NCI-H146 (cell line): ENCODE measurements around the gene THEMIS.
"Not testable (repeated sequence)": the region's sequence is repeated elsewhere in the genome, so short reads cannot be mapped to it uniquely, and the experiment has no call there.

Experiments used
- DNase-seq: peaks from one replicate; lab custom pipeline; 2025; lab: John Stamatoyannopoulos, UW

THEMIS gene

DNA sequence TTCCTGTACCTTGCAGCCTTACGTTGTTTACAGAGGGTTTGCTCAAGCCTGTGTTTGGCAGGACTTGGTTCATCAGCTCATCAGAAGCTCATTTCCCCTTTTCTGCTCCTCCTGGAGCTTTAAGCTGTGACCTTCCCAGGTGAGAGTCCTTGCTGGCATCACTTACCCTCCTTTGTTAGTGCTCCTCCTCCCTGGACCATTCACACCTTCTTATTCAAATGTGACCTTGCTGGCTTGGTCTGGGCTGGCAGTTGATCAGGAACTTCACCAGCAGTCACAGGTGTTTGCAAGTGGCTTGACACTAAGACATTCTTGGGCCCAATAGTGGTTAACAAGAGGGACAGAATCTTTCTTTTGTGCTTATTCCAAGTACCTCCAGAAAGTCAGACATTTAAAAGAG is 175.0 kb downstream of the THEMIS start:
- DNase-seq, result no peak

DNA sequence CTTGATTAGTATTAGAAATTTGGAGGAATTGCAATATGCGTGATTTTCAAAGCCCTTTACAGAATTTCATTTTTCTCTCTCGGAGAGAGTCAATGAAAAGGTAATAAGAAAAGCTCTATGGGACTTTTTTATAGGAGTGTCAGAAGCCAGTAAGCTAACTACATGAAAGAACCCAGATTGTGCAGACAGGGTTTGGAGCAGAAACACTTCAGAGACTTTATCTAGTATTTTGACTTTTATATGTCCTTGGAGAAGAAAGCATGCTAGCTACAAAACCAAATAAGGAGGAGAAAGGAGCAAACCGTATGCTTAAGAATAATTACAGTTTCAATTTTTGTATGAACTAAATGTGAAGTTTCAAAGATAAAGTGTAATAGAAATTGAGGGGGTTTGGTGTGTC is 182.2 kb downstream of the THEMIS start:
- no peak for DNase-seq

DNA sequence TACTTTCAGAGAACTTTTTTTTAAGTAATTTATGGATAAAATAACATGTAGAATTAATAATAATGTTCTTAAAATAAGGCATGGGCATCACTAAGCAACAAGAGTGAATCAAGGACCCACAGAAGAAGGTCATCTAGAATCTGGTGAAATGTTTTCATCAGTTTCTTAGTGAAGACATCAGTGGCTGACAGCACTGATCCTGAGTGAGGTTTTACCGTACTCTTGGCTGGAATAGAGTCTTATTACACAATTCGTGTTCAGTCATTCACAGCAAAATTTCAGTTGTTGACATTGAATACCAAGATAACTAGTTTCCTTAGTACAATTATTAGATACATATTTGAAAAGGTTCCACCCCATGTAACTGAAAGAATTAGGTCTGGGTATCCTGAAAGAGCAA is 183.5 kb downstream of the THEMIS start:
- no peak for DNase-seq

DNA sequence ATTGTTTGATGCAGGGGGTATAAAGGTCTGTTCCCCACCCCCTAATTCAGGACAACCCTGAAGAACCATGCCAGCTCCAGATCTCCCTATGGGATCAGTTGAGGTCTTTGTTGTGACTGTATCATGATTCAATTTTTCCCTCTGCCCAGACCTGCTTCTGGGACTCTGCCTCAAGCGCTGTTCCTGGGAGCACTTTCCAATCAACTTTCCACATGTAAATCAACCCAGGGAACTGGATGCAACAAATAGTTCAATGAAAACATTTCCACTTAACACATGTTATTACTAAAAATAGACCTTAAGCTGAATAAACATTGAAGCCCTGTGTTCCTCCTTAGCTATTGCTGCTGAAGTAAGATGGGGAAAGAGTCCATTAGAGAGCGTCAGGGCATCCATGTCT is 184.4 kb downstream of the THEMIS start:
- DNase-seq, result no peak

DNA sequence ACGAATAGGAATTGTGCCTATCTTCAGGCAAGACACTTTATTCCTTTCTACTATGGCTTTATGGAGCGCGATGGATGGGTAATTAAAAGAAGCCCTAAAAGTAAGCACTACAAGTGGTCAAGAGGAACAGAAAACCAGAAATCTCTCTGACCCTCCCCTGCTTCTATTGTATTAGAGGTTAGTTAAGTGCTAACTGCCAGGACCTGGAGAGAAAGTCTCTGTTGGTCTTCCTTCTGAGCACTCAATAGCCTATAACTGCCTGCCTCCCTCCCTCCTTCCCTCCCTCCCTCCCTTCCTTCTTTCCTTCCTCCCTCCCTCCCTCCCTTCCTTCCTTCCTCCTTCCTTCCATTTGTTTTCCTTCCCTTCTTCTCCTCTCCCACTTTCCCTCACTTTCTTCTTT is 190.2 kb downstream of the THEMIS start:
- DNase-seq, result no peak

DNA sequence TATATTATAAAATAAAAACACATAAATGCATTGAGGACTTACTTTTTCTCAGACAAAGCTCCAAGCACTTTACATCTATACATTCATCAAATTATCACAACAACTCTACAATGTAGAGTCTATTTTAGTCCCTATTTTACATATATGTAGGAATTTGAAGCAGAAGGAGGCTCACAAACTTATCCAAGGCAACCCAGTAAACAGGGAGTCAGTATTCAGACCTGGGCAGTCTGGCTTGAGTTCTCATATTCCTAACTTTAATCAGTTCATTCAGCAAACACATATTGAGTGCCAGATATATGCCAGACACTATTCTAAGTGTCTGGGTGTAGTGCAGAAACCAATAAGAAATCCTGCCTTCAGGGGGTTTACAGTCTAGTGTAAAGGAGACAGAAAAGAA is 194.6 kb downstream of the THEMIS start:
- DNase-seq, result no peak

DNA sequence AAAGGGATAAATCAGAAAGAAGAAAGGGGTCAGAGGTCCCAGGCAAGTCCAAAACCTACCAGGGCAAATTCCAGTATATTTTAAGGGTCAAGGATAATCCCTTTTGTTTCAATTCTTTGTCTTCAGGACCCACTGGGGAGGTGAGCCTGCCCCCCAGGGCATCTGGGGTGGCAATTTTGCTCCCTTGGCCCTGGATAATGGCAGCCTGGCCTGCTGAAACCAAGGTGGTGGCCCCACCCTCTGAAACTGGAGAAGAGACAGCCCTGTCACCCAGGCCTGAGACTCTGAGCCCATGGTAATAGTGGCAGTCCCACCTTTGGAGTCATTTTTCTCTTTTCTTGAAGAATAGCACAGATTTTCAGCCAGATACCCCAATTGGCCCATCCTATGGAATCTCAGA is 205.8 kb downstream of the THEMIS start:
- no peak for DNase-seq

DNA sequence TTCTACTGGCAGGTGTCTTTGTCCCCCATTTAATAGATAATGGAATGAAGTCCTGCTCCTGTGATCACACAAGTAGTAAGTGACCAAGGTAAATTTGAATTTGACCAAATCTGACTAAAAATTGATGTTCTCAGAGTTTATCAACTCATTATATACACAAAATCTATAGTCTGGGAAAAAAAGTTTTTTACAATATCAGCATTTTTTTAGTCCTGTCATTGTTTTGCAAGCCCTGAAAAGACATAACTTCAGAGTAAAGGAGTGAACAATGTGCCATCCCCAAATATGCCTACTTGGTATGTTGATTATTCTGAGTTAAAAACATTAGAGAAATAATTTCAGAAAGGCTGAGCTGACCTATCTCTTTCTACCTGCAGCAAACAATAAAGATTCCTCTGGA is 209.7 kb downstream of the THEMIS start:
- no peak for DNase-seq

DNA sequence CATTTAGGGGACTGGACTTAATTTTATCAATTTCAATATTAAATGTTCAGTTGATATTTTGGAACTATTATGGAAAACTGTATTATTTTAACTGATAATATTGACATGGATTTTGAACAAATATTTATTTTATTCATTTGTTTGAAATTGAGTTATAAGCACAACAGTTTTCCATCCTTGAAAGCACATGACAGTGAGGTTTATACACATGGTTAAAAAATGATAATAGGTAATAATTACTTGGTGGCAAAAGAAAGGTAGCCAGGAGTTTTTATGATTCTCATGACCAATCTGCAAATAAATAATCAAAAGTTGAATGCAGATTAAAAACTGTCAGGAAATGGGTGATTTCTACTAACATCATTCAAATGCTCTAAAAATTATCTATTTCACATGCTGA is 210.3 kb downstream of the THEMIS start:
- DNase-seq, result no peak

DNA sequence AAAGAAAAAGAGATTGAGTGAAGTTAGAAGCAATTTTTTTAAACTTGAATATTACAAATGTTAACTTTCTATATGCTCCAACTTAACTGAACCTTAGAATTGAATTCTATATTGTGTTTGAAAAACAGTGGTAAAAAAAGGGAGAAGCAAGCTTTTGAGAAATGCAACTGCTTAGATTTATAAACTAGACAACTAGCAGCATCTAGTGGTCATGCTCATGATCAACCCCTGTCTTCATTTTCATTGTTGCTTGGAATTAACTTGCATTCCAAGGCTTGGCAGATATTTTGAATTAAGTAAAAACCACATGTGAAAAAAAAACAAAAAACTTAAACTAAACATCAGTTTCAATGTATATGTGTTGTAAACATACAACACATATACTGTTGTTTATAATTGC is 210.8 kb downstream of the THEMIS start:
- DNase-seq, result peak; percentile 47

DNA sequence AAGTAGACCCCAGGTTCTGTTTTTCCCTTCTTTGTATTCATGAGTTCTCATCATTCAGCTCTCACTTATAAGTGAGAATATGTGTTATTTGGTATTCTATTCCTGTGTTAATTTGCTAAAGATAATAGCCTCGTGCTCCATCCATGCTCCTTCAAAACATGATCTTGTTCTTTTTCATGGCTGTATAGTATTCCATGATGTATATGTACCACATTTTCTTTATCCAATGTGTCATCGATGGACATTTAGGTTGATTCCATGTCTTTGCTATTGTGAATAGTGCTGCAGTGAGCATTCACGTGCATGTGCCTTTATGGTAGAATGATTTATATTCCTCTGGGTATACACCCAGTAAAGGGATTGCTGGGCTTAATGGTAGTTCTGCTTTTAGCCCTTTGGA is 213.4 kb downstream of the THEMIS start:
- DNase-seq, result not testable (repeated sequence)

DNA sequence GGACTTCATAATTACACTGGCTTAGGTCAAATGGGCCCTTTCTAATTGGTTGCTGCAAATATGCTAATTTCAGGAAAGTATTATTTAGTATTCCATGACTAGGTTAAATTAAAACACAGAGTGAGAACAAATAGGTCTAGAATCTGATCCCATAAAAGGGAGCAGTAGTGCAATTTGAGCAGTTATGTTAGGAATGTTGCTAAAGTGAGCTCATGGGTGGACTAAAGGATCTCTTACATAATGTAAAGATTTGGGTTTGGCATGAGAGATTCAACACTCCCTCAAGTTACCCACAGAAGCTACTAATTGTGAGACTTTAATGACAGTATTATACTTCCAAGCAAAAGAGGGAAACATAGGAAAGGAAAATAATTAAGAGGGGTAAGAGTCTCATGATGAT is 214.8 kb downstream of the THEMIS start:
- DNase-seq, result no peak

DNA sequence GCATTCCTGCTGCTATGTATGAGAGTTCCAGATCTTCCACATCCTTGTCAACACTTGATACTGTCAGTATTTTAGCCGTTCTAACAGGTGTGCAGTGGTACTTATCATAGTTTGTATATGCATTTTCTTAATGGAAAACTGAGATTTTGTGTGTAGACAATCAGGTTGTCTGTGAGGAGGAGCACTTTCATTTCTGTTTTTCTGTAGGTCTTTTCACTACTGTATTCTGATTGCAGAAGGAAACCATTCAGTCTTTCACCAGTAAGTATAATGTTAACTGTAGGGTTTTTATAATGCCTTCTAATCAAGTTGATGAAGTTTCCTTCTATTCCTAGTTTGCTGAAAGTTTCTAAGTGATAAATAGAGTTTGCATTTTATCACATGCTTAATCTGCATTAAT is 216.4 kb downstream of the THEMIS start:
- DNase-seq, result no peak
